NCI-H345 treated with DMSO at 0.1 percent for 48 hours (cell line): ENCODE data around the gene SPTBN2.

ENCODE experiments used
- DNase-seq: peaks from one replicate; lab custom pipeline; 2025; ENCODE audit not compliant: unreplicated experiment; lab: John Stamatoyannopoulos, UW

Gene SPTBN2

GRCh38 chr11:66704659-66705360 is 24.2 kb downstream of the SPTBN2 start:
- no peak for DNase-seq

- DNase-seq = no peak
Observed at GRCh38 chr11:66701432-66702240, 27.4 kb downstream of the SPTBN2 start.

GRCh38 chr11:66700742-66701141 is 28.3 kb downstream of the SPTBN2 start:
- DNase-seq = no peak

DNA sequence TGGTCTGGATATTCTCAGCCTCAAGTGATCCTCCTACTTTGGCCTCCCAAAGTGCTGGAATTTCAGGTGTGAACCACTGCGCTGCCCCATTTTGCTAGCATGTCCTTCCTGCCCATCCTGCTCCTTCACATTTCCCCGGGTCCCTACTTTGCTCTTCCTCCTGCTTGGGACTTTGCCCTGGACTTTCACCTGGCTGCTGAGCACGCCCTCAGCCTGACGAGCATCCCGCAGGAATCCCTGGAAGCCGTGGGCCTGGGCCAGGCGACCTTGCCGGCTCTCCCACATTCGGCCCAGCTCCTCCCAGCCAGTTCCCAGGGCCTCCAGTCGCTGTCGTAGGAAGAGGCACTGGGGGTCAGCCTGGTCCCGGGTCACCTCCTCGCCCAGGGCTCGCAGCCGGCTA is 28.7 kb downstream of the SPTBN2 start:
- no peak for DNase-seq

DNA sequence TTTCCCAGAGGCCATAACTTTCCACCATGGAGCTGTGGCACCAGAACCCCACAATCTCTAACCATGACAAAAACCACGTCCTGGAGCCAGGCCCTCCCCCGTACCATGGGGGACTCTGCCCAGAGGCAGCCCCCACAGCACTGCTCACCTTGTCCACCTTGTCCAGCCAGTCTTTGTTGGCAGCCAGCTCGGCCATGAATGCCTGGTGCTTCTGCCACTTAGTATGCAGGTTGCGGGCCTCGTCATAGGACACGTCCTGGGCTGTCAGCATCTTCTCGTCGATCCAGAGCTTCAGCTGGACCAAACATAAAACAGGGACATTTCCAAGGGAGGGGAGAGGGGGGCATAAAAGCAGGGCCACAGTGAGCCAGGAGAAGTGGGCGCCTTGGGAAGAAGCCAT is 30.5 kb downstream of the SPTBN2 start:
- no peak for DNase-seq

DNA sequence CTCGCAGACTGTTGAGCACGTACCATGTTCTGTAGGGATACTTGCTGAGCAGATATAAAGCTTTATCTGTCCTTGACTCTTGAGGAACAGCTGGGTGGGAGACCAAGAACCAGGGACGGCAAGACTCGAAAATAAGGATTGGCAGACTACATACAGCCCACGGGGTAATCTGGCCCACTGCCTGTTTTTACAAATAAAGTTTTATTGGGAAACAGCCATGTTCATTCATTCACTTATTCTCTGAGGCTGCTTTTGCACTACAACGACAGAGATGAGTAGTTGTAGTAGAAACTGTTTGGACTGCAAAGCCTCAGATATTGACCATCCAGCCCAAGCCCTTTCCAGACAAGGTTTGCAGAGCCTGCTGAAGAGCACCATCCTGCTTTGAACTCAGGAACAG is 31.0 kb downstream of the SPTBN2 start:
- no peak for DNase-seq

DNA sequence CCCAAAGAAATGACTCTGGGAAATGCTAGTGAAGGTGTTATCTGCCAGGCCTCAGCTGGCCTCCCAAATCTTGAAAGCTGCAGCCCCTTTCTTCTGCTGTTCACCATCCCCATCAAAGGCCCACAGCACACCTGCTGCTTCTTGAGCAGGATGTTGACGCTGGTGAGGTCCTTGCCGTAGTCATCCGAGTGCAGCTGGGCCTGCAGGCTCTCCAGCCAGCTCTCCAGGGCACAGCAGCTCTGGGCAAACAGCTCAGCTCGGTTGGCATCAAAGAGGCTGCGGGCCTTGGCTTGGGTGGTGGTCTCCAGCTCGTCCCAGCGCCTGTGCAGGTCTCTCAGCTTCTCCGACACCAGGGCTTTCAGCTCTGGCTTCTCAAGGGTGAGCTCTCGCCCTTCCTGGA is 32.9 kb downstream of the SPTBN2 start:
- no peak for DNase-seq

DNA sequence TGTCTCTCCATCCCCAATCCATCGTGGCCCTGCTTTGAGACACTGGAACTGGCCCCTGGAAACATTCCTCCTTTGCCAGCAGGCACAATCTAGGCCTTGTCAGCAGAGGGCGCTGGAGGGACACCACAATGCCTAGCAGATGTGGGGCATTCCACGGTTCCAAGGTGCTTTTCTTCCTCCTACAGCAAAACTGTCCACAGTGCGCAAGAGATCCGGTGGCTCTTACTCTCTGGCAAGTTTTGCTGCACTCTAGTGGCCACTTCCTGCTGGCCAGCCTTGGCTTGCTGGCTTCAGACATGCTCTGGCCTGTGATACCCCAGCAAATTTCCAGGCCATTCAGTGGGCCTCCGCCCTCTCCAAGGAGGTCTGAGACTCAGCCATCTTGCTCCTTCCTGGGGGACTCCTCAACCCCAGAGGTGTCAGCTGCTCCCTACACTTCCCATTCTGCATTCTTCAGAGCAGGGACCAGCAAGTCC is 34.2 kb downstream of the SPTBN2 start:
- peak; percentile 51 for DNase-seq

- DNase-seq = no peak
Observed at GRCh38 chr11:66694056-66694410, 35.0 kb downstream of the SPTBN2 start.

- no peak for DNase-seq
Observed at GRCh38 chr11:66693356-66694055, 35.5 kb downstream of the SPTBN2 start.

DNA sequence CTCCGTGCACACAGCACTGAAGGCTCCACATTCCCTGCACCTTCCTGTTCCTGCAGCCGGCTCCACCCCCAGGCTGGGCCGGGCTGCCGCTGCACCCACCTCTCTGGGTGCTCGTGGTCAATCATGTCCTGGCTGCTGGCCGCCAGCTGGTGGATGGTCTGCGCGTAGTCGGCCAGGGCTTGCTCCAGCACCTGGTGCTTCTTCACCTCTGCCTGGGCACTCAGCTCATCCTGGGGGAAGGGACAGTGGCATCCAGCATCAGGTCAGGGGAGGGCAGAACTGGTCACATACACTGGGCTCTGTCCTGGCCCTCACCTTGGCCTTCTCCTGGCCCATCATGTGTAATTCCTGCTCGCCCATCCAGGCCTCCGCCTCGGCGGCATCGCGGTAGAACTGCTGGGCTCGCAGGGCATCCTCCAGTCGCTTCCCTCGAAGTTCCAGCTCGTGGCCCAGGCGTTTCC is 36.1 kb downstream of the SPTBN2 start:
- no peak for DNase-seq

- no peak for DNase-seq
Observed at GRCh38 chr11:66692446-66692845, 36.6 kb downstream of the SPTBN2 start.

DNA sequence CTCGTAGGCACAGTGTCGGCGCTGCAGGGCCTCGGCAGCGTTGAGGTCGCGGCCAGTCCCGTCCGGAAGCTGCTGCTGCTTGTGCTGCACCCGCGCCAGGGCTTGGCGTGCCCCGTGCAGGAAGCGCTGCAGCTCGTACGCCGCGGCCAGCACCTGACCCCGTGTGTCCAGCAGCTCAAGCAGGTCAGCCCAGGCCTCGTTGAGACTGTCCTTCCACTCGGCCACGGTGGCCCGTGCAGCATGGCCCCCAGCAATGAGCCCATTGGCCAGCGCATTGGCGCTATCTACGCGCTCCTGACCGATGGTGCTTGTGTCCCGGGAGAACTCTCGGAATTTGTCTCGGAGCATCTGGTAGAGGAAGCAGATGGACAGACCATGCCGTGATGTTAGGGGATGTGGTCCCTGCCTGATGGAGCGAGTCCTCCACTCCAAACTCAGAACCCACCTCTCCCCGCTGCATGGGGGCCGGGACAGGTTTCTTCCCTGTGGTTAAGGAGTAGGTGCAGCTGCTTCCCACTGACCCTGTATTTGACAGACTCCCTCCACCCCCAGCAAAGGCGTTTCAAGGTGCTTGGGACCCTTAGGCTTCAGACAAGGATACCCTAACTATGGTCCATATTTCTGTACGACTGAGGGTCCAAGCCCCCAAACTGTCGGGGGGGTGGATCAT is 37.6 kb downstream of the SPTBN2 start:
- no peak for DNase-seq

DNA sequence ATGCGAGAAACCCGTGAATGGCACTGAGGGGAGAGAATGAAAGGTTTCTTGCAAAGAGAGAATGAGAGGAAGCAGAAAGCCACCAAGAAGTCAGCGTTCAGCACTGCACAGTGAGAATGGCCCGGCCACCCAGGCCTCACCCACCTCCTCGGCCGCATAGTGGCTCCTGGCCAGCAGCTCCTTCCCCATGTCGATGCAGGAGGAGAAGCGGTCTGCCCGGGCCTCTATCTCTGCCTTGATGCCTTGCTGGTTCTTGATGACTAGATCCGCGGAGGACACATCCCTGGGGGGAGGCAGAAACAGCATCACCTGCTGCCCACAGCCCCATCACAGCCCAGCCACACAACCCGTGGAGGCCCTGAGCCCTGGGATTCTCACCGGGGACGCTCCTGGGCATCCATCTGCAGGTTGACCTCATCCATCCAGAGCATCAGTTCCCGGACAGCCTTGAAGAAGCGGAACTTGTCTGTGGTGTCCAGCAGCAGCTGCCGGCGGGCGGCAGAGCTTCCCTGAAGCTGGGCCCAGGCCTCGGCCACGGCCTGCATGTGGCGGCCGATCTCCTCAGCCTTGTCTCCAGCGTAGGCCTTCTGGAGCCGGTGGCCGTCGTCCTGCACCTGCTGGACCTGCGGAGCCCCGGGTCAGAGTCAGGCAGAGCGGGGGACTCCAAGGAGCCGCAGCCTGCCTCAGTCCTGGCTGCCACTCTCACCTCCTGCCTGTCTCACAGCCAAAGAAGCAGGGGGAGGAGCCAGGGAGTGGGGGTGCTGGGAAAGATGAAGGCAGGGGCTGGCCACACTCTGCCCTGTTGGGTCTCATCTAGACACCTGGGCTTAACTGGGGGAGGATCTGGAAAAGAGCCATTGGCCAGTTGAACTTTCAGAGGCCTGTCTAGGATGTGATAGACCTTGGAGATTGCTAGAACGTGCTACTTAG is 39.1 kb downstream of the SPTBN2 start:
- DNase-seq = no peak

DNA sequence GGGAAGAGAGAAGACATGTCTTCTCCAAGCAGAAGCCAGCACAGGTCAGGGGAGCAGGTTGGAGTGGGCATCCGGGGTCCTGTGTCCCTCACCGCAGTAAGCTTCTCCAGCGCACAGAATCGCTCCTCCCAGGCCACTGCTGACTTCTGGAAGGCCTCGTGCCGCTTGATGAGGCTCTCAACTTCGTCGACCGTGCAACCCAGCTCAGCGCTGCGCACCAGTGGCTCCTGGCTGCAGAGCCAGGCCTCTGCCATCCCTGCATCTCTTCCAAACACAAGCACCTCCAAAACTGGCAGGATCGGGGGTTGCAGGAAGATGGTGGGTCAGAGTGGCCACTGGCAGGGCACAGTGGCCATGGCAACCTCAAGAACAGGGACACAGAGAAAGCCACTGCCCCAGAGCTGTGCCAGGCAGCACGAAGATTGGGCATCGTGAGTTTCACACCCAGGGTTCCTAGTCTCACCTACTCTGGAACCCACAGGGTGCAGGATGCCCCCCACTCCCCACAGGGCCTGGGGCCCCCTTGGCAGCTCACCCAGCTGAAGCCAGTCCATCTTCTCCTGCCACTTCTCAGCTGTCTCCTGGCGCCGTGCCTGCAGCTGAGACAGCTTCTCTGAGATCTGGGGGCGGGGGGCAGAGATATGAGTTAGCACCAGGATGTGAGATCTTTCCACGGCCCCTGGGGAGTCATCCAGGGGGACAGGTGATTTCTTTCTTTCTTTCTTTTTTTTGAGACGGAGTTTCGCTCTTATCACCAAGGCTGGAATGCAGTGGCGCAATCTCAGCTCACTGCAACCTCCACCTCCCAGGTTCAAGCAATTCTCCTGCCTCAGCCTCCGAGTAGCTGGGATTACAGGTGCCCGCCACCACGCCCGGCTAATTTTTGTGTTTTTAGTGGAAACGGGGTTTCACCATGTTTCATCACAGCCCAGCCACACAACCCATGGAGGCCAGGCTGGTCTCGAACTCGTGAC is 40.2 kb downstream of the SPTBN2 start:
- DNase-seq = no peak

- DNase-seq = no peak
Observed at GRCh38 chr11:66687831-66688281, 41.2 kb downstream of the SPTBN2 start.

DNA sequence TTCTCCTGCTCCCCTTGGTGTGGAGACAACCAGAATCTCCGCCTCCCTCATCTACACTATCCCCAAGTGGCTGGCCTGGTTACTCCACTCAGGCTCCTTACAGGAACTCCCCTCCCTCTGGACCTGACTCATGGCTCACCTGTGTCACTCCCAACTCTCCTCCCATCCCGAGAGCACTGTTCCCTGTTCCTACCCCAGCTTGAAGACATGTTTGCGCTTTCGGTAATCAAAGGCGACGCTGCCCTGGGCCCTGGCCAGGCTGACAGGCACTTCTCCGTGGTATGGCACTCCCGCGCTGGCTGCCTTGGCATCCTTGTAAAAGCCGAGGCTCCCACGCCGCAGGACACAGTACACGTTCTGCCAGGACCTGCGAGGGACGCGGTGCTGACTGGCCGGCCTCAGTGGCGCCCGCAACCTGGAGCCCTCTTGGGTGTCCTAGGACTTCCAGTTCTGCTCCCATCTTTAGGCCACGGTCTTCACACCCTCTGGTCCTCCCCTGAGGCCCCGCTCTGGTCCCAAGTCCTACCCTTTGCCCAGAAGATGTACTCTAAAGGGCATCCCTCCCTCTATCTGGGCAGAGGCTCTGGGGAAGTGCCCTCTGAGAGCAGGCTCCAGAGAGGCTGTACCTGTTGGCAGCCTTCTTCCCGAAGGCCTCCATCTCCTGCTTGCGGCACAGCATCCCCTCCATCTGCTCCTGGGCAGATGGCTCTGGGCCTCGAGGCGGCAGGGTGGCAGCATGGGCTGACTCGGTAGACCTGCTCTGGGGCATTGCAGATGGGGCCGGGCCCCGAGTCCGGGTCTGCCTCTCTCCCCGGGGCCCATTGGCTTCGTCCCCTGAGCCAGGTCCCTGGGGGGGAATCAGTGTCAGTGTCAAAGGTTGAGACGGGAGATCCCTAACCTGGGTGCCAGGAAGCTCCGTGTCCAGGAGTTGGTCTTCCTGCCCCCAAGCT is 41.9 kb downstream of the SPTBN2 start:
- no peak for DNase-seq
